ENCODE data around the gene NRG3. TPM values are rescaled to one million over a fixed set of nuclear protein-coding genes. Genes with fewer than 3 reads are reported as not detected.

Gene NRG3
- total RNA-seq, 4 donors from 2014 or later, result 0.32 to 1.4 TPM; not detected in 2

DNA sequence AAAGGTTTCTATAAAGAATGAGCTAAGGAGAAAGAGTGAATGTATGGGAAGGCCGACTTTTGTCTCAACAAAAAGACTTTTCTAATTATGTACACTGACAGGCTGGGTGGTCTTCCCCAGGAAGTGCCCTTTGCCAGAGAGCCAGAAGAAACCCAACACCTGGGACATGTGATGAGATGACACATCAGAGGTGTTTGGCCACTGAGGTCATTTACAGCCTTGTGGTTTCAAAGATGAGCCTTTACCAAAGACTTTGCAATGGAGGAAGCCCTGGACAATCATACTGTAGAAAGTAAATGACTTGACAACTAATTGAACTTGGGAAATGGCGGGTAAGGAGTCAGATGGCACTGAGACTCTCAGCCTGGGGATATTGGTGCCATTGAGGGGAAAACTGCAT lies 3.4 kb upstream of the NRG3 start:
- Histone ChIP-seq H3K4me1 (peaks cover 0 to 16% (median 6%) of the 10 kb centered on the region in 4 donors), H3K36me3 (no peaks in the 10 kb centered on the region), H3K27ac (no peak overlapping the region), H3K4me3 (no peak overlapping the region), H3K27me3 (peaks cover 42% of the 10 kb centered on the region), H3K9me3 (no peaks in the 10 kb centered on the region)
- TF ChIP-seq POLR2AphosphoS5 (IDR thresholded peaks at IDR 0.05) (no peak), EP300 (IDR thresholded peaks at IDR 0.05; ENCODE audit: low read depth) (no peak), POLR2A (IDR thresholded peaks at IDR 0.05) (no peak), CTCF (IDR thresholded peaks at IDR 0.05) (no peak)
- intact Hi-C loops (cut with DNase I; ENCODE audit: low total_unique reads) (no loop called here), in situ Hi-C loops (cut with MboI; ENCODE audit: low pct_ligation_motif_present in 1 of 4, low pct_unique_long_range_greater_than_20kb in 1 of 4, low sequenced_read_pairs in 3 of 4) (no loop called here)
- 72 to 76% methylated on average over 2 of the region's 2 CpGs for WGBS, 2 donors (ENCODE audit: low coverage in 1 of 2)
- DNase-seq, result no peak

- H3K36me3 ChIP-seq, result no peaks in the 10 kb centered on the region
- H3K27ac ChIP-seq, result no peak overlapping the region
- H3K4me3 ChIP-seq, result no peak overlapping the region
- in situ Hi-C loops (cut with MboI; ENCODE audit: low pct_ligation_motif_present in 1 of 4, low pct_unique_long_range_greater_than_20kb in 1 of 4, low sequenced_read_pairs in 3 of 4), result no loop called here
- TF ChIP-seq CTCF (IDR thresholded peaks at IDR 0.05), result no peak
- no peak for TF ChIP-seq POLR2A (IDR thresholded peaks at IDR 0.05)
- TF ChIP-seq EP300 (IDR thresholded peaks at IDR 0.05; ENCODE audit: low read depth), result no peak
- no peak for TF ChIP-seq POLR2AphosphoS5 (IDR thresholded peaks at IDR 0.05)
- intact Hi-C loops (cut with DNase I; ENCODE audit: low total_unique reads), result no loop called here
- peaks cover 0 to 17% (median 6%) of the 10 kb centered on the region in 4 donors for H3K4me1 ChIP-seq
- no peaks in the 10 kb centered on the region for H3K9me3 ChIP-seq
- H3K27me3 ChIP-seq, result peaks cover 50% of the 10 kb centered on the region
- 47 to 53% methylated on average over 4 to 6 of the region's 6 CpGs for WGBS, 2 donors (ENCODE audit: low coverage in 1 of 2)
- no peak for DNase-seq
Observed at GRCh38 chr10:81872206-81872862, 2.7 kb upstream of the NRG3 start.

- Histone ChIP-seq H3K27me3 (peaks cover 59% of the 10 kb centered on the region), H3K9me3 (no peaks in the 10 kb centered on the region), H3K36me3 (no peaks in the 10 kb centered on the region), H3K4me1 (peaks cover 0 to 17% (median 6%) of the 10 kb centered on the region in 4 donors), H3K27ac (no peak overlapping the region), H3K4me3 (no peak overlapping the region)
- 34 to 51% methylated on average over 4 to 12 of the region's 12 CpGs for WGBS, 2 donors (ENCODE audit: low coverage in 1 of 2)
- TF ChIP-seq EP300 (IDR thresholded peaks at IDR 0.05; ENCODE audit: low read depth) (no peak), CTCF (IDR thresholded peaks at IDR 0.05) (no peak), POLR2A (IDR thresholded peaks at IDR 0.05) (no peak), POLR2AphosphoS5 (IDR thresholded peaks at IDR 0.05) (no peak)
- DNase-seq, result no peak
- in situ Hi-C loops (cut with MboI; ENCODE audit: low pct_ligation_motif_present in 1 of 4, low pct_unique_long_range_greater_than_20kb in 1 of 4, low sequenced_read_pairs in 3 of 4) (no loop called here), intact Hi-C loops (cut with DNase I; ENCODE audit: low total_unique reads) (no loop called here)
Observed at GRCh38 chr10:81873231-81873931, 1.6 kb upstream of the NRG3 start.

DNA sequence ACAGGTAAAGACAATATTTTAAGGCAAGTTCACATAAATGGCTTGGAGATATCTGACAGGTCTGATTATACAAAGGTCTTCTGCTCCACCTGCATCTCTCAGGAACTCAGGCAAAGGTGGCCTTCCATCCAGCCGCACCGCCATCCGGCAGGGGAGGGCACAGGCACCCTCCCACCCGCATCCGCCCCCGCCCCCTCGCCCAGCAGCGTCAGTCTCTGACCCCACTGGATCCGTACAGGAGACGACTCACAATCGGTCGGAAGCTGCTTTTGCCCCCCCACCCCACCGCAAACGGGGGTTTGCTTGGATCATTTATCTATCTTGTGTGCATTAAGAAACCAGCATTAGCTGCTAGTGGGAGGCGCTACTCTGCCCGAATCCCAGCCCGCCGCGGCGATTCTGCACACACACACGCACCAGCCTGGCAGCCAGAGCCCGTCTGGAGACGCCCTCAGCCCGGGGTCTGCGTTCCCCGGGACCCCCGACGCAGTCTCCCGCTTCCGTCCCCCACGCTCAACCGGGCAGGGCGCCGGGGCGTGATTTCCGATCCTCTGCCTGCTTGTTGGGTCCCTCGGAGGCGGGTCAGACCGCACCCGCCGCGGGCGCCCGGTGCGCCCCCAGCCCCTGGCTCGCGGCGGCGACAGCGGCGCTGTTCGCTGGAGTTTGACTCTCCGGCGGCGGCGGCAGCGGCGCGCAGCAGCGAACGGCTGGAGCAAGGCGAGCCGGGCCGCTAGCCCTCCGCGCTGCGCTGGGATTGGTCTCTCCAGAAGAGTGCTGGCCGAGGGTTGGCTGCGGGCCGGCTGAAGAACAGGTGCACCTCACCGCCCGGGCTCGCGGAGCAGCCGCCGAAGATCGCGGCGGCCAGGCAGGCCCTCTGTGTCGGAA lies 820 bp upstream of the NRG3 start:
- no peak for DNase-seq
- TF ChIP-seq CTCF (IDR thresholded peaks at IDR 0.05) (no peak), POLR2A (IDR thresholded peaks at IDR 0.05) (no peak), POLR2AphosphoS5 (IDR thresholded peaks at IDR 0.05) (no peak), EP300 (IDR thresholded peaks at IDR 0.05; ENCODE audit: low read depth) (no peak)
- 0 to 14% methylated on average over 10 to 55 of the region's 80 CpGs for WGBS, 2 donors (ENCODE audit: low coverage in 1 of 2)
- peak overlapping the region in 3 of 4 donors; percentile 16 to 46 (median 33) for H3K4me3 ChIP-seq
- intact Hi-C loops (cut with DNase I; ENCODE audit: low total_unique reads), result no loop called here
- peaks cover 0 to 17% (median 6%) of the 10 kb centered on the region in 4 donors for H3K4me1 ChIP-seq
- H3K36me3 ChIP-seq, result no peaks in the 10 kb centered on the region
- no peak overlapping the region for H3K27ac ChIP-seq
- in situ Hi-C loops (cut with MboI; ENCODE audit: low pct_ligation_motif_present in 1 of 4, low pct_unique_long_range_greater_than_20kb in 1 of 4, low sequenced_read_pairs in 3 of 4), result no loop called here
- H3K27me3 ChIP-seq, result peaks cover 59% of the 10 kb centered on the region
- H3K9me3 ChIP-seq, result no peaks in the 10 kb centered on the region

Data from transverse colon (tissue), 4 donors.